HG02840 (cell line): ENCODE data around the gene SLC4A3.
A peak's percentile ranks its signal among the peaks of the same experiment; 100 is the strongest.
"Not testable (repeated sequence)": the region's sequence is repeated elsewhere in the genome, so short reads cannot be mapped to it uniquely, and the experiment has no call there.

Experiments
- ATAC-seq: cut with Tn5 transposase; IDR thresholded peaks from one replicate; pipeline ENCODE4 v1.9.1; 2021; ENCODE audit warnings: mild to moderate bottlenecking, moderate library complexity, moderate number of reproducible peaks; ENCODE audit not compliant: unreplicated experiment, low FRiP score

SLC4A3 gene

DNA sequence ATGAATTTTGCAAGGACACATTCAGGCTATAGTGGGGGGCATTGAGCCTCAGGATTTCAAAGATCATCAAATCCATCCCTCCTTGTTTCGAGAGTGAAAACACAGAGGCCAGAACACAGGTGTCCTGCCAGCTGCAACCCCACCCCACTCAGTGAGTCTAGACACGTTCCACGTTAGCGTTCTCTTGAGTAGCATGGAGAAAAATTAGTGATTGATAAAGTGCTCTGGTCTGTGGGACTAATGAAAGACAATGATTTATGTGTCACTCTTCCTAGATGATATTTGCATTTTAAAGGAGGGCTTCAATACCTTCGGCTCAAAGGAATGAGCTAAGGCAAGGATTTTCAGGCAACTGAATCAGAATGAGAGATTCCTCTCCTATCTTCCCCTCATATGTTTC lies 43.8 kb downstream of the SLC4A3 start:
- no peak for ATAC-seq

DNA sequence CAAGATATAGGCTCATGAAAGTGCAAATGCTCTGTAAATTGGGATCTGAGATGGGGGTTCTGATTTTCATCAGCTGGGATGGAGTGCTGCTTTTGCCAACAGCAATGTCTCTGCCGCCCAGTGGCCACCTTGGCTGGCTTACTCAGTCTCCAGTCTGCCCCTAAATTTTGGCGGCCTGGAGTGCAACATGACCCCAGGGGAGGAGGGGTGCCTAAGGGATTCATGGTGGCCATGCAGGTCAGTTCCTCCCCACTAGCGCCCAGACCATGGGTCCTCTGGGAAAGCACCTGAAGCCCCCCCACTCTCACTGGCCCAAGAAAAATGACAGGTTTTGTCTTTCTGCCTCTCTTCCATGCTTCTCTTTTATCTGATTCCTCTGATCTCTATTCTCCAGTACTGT lies 45.0 kb downstream of the SLC4A3 start:
- no peak for ATAC-seq

DNA sequence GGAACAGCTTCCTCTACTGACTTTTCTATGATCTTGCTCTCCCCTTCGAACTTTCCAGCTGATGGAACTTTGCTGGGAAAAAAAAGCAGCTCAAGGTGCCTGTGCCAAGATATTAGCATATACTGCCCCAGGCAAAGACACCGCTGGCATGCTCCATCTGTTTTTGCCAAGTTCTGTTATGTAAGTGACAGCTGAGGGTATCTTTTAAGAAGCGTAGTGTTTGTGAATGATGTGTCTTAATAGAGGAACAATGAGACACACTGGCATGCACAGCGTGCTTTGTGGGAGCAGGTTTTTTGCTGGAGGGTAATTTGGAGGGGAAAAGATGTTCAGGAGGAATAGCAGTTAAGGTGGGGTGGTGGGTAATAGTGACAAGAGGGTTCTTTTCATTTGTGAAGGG lies 47.8 kb downstream of the SLC4A3 start:
- ATAC-seq = no peak

DNA sequence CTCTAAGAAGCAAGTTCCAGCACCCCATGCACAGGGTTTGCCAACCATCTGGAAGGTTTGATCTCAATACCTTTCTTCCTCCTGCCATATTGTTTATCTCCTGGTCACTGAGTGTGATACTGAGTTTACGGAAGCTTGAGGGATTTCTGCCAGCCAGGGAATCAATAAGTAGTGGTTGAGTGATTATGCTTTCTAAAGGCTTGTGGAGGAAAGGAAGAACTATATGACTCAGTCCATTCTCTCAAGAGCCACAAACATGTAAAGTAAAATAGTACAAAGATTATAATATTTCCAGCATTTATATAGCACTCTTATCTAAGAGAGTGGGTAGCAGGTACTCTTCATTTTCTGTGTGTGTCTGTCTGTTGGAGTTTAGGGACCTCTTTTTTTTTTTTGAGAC lies 49.2 kb downstream of the SLC4A3 start:
- ATAC-seq = no peak

DNA sequence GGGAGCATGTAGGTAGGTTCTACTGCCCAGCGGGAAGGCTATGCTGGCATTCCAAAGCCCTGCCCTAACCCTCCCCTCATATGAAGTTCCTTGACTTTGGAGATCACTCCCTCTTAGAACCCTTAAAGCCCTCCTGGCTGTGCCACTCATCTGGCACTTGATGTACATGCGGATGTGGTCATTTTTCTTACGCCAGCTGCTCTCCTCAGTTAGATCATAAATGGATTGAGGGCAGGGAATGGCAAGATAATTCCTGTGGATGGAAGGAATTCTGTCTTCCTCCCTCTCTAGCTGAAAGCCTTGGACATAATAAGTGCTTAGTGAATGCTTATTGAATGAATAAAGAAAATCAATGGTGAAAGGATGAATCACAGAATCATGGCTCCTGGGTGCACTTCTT lies 51.6 kb downstream of the SLC4A3 start:
- ATAC-seq = no peak

DNA sequence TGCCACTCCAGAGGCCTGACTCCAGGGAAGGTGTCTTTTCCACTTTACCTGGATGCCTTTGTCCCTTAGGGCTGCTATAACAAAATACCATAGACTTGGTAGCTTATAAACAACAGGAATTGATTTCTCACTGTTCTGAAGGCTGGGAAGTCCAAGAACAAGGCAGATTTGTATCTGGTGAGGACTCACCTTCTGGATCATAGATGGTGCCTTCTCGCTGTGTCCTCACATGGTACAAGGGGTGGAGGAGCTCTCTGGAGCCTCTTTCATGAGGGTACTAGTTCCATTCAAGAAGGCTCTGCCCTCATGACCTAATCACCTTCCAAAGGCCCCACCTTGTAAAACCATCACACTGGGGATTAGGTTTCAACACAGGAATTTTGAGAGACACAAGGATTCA lies 52.1 kb downstream of the SLC4A3 start:
- no peak for ATAC-seq

DNA sequence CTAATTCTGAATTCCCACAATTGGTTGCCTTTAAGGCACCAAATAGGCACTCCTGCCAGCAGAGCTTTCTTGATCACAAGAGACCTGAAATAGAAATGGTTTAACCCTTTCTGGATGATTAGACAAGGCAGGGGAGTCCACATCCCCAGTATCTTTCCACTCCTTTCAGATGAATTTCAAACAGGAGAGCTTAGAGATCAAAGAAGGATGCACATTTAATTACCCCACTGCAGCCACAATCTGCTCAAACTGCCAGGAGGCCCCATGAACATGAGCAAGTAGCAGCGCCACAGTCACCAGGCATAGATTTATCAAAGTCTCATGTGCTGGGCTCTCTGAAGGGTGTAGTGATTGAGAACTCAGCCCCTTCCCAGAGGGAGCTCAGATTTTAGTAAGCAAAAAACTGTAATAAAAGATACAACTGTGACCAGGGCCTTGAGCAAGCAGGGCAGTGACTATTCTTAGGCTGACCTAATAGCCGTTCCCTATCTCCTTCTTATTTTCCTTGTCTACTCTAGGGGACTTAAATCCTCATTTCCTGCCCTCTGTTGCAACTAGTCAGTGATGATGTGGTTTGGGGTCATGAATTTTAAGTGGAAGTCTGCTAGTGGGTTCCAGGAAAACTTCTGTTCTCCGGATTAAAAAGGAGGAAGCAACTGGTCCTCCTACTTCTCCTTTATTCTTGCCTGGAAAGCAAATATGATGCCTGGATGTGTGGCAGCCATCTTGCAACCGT lies 53.7 kb downstream of the SLC4A3 start:
- ATAC-seq = no peak

DNA sequence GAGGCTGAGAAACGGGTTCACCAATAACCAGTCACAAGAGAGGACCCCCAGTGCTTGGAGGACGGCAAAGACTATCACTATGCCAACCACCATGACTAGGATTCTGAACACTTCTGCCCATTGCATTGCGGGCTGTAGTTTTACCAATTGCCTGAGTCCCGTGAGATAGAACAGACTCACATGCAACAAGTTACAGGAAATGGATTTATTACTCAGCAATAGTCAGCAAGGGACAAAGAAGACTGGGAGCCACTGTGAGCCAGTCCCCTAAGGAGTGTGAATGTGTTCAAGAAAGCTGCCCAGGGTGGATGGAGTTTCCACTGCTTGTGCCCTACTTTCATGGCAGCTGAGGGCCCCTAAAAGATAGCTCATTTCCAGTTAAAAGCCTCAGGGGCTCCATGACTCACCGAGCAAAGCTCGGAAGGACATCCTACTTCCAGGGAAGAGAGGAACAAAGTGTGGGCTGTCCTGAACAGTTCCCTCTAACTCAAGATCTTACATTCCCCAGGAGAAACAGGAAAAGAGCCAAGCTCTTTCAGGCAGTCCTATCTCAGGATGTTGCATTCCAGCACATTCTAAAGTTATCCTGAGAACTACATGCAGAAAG lies 54.4 kb downstream of the SLC4A3 start:
- no peak for ATAC-seq

DNA sequence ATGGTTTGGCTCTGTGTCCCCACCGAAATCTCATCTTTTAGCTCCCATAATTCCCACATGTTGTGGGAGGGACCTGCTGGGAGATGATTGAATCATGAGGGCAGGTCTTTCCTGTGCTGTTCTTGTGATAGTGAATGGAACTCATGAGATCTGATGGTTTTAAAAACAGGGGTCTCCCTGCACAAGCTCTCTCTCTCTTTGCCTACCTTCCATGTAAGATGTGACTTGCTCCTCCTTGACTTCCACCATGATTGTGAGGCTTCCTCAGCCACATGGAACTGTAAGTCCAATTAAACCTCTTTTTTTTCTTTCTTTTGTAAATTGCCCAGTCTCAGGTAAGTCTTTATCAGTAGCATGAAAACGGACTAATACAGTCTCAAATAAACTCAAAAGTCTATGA lies 56.0 kb downstream of the SLC4A3 start:
- ATAC-seq = not testable (repeated sequence)

DNA sequence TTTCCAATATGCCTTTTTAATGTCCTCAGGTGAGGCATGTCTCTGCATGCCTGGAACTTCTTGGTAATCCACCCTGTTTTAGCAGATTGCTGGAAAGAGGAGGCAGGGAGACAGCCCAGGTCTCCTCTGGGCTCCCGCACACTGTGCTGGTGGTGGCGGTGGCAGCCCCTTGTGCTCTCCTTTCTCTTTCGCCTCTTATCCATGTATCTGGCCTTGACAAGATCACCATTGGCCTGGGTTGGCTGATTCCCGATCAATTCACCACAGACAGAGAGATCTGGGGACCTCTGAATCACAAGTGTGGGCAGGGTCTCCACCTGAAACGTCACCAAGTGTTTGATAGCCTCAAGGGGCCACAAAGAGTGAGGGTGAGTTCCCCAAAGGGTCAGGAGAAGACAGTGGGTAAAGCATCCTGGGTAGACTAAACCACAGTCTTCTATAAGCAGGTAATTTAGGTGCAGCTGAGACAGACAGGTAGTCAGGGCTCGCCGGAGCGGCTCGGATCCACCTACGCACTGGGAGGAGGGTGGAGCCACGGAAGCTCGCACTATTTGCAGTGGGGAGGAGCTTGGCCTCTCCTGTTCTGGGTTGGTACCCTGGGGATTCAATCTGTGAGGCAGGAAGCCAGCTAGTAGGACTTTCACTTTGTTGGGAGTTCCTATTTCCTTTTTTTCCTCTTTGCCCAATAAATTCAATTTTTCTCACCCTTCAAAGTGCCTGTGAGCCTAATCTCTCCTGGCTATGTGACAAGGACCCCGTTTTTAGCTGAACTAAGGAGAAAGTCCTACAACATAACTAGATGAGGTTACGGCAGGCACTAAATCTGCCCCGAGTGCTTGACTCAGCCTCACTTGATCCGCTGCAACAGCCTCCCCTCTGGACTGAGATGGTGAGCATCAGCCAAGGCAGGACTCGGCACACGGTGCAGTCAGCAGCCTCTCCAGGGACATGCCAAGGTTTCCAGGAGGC lies 57.6 kb downstream of the SLC4A3 start:
- ATAC-seq = peak; percentile 94

DNA sequence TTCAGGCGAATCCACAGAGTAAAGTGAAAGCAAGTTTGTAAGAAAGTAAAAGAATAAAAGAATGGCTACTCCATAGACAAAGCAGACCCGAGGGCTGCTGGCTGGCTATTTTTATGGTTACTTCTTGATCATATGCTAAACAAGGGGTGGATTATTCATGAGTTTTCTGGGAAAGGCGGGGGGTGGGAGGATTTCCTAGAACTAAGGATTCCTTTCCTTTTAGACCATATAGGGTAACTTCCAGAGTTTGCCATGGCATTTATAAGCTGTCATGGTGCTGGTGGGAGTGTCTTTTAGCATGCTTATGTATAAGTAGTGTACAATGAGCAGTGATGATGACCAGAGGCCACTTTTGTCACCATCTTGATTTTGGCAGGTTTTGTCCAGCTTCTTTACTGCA lies 59.8 kb downstream of the SLC4A3 start:
- no peak for ATAC-seq

DNA sequence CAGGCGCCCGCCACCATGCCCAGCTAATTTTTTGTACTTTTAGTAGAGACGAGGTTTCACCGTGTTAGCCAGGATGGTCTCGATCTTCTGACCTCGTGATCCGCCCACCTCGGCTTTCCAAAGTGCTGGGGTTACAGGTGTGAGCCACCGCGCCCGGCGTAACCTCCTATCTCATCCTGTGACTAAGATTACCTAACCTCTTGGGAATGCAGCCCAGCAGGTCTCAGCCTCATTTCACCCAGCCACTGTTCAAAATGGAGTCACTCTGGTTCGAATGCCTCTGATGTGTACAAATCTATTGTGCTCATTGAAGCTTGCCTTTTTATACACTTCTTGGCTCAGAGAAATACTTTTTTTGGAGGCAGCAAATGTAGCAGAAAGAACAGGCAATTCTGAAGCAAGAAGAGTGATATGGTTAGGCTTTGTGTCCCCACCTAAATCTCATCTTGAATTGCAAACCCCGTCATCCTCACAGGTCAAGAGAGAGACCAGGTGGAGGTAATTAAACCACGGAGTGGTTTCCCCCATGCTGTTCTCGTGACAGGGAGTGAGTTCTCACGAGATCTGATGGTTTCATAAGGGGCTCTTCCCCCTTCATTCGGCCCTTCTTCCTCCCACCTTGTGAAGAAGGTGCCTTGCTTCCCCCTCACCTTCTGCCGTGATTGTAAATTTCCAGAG lies 60.6 kb downstream of the SLC4A3 start:
- no peak for ATAC-seq

DNA sequence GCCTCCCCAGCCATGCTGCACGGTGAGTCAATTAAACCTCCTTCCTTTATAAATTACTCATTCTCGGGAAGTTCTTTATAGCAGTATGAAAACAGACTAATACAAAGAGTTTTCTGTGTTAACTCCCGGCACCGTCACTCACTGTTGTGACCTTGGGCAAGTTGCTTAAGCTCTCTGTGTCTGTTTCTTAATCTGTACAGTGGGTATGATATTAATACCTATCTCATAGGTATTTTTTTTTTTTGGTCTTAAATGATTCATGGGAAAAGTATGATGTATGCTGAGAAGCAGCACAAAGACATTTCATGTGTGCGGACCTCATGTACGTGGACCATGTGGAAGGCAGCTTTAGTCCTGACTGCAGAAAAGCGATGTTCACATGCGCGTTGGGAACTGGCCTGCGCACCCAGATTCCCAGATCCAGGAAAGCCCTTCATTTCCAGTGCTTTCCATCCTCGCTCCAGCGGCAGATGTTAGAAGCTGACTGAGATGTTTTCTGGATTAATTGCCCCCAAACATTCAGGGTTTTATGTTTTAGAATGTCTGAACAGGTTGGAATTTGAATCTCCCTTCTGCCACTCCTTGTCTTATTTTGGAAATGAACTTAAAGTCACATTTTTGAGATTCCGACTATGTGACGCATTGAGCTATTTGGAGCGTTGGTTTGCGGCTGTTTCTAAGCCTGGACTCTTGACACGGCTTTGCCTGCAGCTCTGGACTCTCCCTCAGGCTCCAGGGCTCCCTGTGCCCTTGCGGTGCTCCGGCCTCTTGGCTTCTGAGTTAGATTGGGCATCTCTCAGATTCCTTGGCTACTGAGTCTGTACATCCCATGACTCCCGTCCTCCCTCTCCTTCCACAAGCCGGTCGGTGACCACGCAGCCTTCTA lies 61.4 kb downstream of the SLC4A3 start:
- ATAC-seq = no peak

DNA sequence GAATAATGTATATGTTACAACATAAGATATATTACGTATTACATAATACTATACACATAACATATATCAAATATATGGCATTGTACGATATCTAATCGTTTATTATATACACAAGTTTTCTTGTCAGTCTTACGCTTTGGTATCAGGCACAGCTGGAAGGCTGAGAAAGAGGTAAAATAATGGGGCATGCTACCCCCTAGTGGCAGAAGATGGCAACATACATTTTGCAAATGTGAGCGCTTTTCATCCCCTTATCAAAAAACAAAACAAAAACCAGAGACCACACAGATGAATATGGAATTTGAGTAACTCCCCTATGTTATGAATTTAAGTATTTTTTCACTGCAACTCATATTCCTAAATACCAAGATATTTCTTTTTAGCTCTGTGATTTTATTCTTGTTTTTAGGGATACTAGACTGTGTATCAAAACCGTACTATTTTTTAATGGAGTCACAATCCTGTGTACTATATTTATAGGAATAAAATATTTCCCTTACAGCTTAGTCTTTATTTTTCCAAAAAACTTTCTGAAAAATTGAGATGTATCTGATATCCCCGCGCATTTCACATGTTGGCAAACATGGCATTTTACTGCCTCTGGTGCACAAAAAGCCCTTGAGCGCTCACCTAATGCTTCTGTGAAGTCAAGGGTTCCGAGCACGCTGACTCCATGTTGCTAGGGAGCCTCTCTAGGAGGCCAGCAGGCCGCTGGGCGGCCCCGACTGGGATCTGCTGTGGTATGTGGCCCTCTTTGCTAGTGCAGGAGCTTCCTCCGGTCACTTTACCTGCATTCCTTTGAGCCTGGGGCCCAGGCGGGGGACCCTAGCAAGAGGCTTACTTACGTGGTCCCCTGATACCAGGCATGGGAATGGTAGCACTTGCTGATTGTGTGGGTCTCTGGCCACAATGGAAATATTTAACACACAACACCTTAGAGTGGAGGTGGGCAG lies 62.5 kb downstream of the SLC4A3 start:
- no peak for ATAC-seq

DNA sequence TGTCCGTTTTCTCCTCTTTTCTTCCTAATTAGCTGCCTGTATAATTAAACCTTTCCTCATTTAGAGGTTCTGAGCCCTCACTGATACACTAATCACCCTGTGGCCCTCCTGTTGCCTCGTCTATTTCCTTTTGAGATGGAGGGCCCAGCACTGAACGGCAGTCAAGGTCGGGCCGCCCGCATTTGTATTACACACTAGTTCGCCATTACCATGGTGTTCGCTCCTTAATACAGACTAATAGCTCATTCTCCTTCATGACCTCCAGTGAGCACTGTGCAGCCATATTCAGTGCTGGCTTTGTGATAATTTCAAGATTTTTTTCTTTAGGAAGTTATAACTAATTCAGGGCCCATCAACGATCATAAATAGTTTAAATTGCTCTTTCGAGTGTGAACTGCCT lies 64.1 kb downstream of the SLC4A3 start:
- ATAC-seq = no peak
